ENCODE measurements around the gene DPP9.

The DPP9 gene

GRCh38 chr19:4704317-4704673, 19.3 kb downstream of the DPP9 start:
- H3K4me1 ChIP-seq (ENCODE audit: control insufficient read depth, low read length) = no peaks in the 10 kb centered on the region
- no peaks in the 10 kb centered on the region for H3K27me3 ChIP-seq (ENCODE audit: control insufficient read depth, low read length)
- no peaks in the 10 kb centered on the region for H3K9me2 ChIP-seq (replicated peaks; ENCODE audit: control insufficient read depth, low read length)
- no peaks in the 10 kb centered on the region for H3K79me2 ChIP-seq (ENCODE audit: control insufficient read depth, low read length)
- no peaks in the 10 kb centered on the region for H3F3A ChIP-seq (ENCODE audit: control insufficient read depth, insufficient read depth)
- H3K9me3 ChIP-seq (ENCODE audit: control insufficient read depth, insufficient read depth, low read length) = no peaks in the 10 kb centered on the region
- no peaks in the 10 kb centered on the region for H4K20me1 ChIP-seq (ENCODE audit: control insufficient read depth, insufficient read depth, low read depth, low read length)
- no peak overlapping the region for H3K4me3 ChIP-seq (ENCODE audit: low read length)
- no peak overlapping the region for H3K27ac ChIP-seq (ENCODE audit: low read depth, low read length)
- TF ChIP-seq EZH2phosphoT487 (IDR thresholded peaks at IDR 0.05; ENCODE audit: borderline replicate concordance, low read length) = no peak
- no peak for TF ChIP-seq CTCF (IDR thresholded peaks at IDR 0.05; ENCODE audit: low read depth, low read length, poor library complexity, severe bottlenecking)
- no peak overlapping the region for H3K4me2 ChIP-seq (ENCODE audit: low read length)
- H3K36me3 ChIP-seq (ENCODE audit: control insufficient read depth, low read length) = peaks cover 46% of the 10 kb centered on the region

- Histone ChIP-seq H3K9me3 (ENCODE audit: control insufficient read depth, insufficient read depth, low read length) (no peaks in the 10 kb centered on the region), H3K9me2 (replicated peaks; ENCODE audit: control insufficient read depth, low read length) (no peaks in the 10 kb centered on the region), H3K4me3 (ENCODE audit: low read length) (no peak overlapping the region), H3K79me2 (ENCODE audit: control insufficient read depth, low read length) (no peaks in the 10 kb centered on the region), H3K27me3 (ENCODE audit: control insufficient read depth, low read length) (no peaks in the 10 kb centered on the region), H4K20me1 (ENCODE audit: control insufficient read depth, insufficient read depth, low read depth, low read length) (no peaks in the 10 kb centered on the region), H3K4me2 (ENCODE audit: low read length) (no peak overlapping the region), H3F3A (ENCODE audit: control insufficient read depth, insufficient read depth) (no peaks in the 10 kb centered on the region), H3K36me3 (ENCODE audit: control insufficient read depth, low read length) (peaks cover 45% of the 10 kb centered on the region), H3K4me1 (ENCODE audit: control insufficient read depth, low read length) (no peaks in the 10 kb centered on the region), H3K27ac (ENCODE audit: low read depth, low read length) (no peak overlapping the region)
- no peak for TF ChIP-seq EZH2phosphoT487 (IDR thresholded peaks at IDR 0.05; ENCODE audit: borderline replicate concordance, low read length)
- no peak for TF ChIP-seq CTCF (IDR thresholded peaks at IDR 0.05; ENCODE audit: low read depth, low read length, poor library complexity, severe bottlenecking)
These were observed 19.8 kb downstream of the DPP9 start for GRCh38 chr19:4703671-4704316.

GRCh38 chr19:4702764-4703163, 20.9 kb downstream of the DPP9 start:
- Histone ChIP-seq H3K36me3 (ENCODE audit: control insufficient read depth, low read length) (peaks cover 51% of the 10 kb centered on the region), H3K9me3 (ENCODE audit: control insufficient read depth, insufficient read depth, low read length) (no peaks in the 10 kb centered on the region), H3K27ac (ENCODE audit: low read depth, low read length) (no peak overlapping the region), H3K79me2 (ENCODE audit: control insufficient read depth, low read length) (no peaks in the 10 kb centered on the region), H4K20me1 (ENCODE audit: control insufficient read depth, insufficient read depth, low read depth, low read length) (no peaks in the 10 kb centered on the region), H3K4me2 (ENCODE audit: low read length) (no peak overlapping the region), H3K4me3 (ENCODE audit: low read length) (no peak overlapping the region), H3K27me3 (ENCODE audit: control insufficient read depth, low read length) (no peaks in the 10 kb centered on the region), H3K4me1 (ENCODE audit: control insufficient read depth, low read length) (no peaks in the 10 kb centered on the region), H3F3A (ENCODE audit: control insufficient read depth, insufficient read depth) (no peaks in the 10 kb centered on the region), H3K9me2 (replicated peaks; ENCODE audit: control insufficient read depth, low read length) (no peaks in the 10 kb centered on the region)
- TF ChIP-seq CTCF (IDR thresholded peaks at IDR 0.05; ENCODE audit: low read depth, low read length, poor library complexity, severe bottlenecking) (no peak), EZH2phosphoT487 (IDR thresholded peaks at IDR 0.05; ENCODE audit: borderline replicate concordance, low read length) (no peak)

Measured in DOHH2 (cell line).